ENCODE data around the gene KIRREL1.
A peak's percentile ranks its signal among the peaks of the same experiment; 100 is the strongest.

KIRREL1 gene

GRCh38 chr1:158002022-158002630 lies 8.7 kb downstream of the KIRREL1 start:
- TF ChIP-seq, protein P1, sequence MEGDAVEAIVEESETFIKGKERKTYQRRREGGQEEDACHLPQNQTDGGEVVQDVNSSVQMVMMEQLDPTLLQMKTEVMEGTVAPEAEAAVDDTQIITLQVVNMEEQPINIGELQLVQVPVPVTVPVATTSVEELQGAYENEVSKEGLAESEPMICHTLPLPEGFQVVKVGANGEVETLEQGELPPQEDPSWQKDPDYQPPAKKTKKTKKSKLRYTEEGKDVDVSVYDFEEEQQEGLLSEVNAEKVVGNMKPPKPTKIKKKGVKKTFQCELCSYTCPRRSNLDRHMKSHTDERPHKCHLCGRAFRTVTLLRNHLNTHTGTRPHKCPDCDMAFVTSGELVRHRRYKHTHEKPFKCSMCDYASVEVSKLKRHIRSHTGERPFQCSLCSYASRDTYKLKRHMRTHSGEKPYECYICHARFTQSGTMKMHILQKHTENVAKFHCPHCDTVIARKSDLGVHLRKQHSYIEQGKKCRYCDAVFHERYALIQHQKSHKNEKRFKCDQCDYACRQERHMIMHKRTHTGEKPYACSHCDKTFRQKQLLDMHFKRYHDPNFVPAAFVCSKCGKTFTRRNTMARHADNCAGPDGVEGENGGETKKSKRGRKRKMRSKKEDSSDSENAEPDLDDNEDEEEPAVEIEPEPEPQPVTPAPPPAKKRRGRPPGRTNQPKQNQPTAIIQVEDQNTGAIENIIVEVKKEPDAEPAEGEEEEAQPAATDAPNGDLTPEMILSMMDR (IDR thresholded peaks at IDR 0.05; ENCODE audit: low read depth, low read length): no peak
- DNase-seq: no peak
- H3K9me3 ChIP-seq (ENCODE audit: severe bottlenecking): no peaks in the 10 kb centered on the region
- no peak overlapping the region for H3K4me3 ChIP-seq (ENCODE audit: low read depth, low read length)
- peaks cover 39% of the 10 kb centered on the region for H3K36me3 ChIP-seq
- H3K27me3 ChIP-seq (ENCODE audit: insufficient read depth, low read depth, severe bottlenecking): no peaks in the 10 kb centered on the region
- peak overlapping the region; percentile 11 for H3K27ac ChIP-seq

GRCh38 chr1:158002631-158003405 lies 9.4 kb downstream of the KIRREL1 start:
- Histone ChIP-seq H3K27ac (peak overlapping the region; percentile 11; the same call in 1 of the 2 replicates), H3K4me3 (ENCODE audit: low read depth, low read length) (no peak overlapping the region), H3K36me3 (peaks cover 35% of the 10 kb centered on the region), H3K27me3 (ENCODE audit: insufficient read depth, low read depth, severe bottlenecking) (no peaks in the 10 kb centered on the region), H3K9me3 (ENCODE audit: severe bottlenecking) (no peaks in the 10 kb centered on the region)
- DNase-seq: no peak
- TF ChIP-seq, protein P1 (IDR thresholded peaks at IDR 0.05; ENCODE audit: low read depth, low read length): no peak

DNA sequence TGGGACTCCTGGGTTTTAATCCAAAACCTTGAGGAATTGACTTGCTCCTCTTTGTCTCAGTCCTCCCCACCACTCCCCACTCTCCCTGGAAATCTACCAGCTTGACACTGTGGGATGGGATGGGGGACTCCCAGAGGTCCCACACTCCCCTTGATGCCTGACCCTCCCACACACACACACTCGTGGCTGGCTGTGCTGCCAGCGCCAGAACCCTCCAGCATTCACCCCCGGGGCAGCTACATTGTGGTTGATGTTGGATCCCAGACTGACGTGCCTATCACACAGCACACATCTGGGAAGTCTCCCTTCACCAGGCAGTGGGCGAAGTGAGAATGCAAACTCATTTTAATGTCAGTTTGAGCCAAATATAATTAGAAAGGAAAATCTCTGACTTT lies 10.0 kb downstream of the KIRREL1 start:
- TF ChIP-seq, protein P1 (IDR thresholded peaks at IDR 0.05; ENCODE audit: low read depth, low read length): no peak
- H3K27ac ChIP-seq: no peak overlapping the region
- no peak overlapping the region for H3K4me3 ChIP-seq (ENCODE audit: low read depth, low read length)
- H3K9me3 ChIP-seq (ENCODE audit: severe bottlenecking): no peaks in the 10 kb centered on the region
- peaks cover 30% of the 10 kb centered on the region for H3K36me3 ChIP-seq
- no peak for DNase-seq
- H3K27me3 ChIP-seq (ENCODE audit: insufficient read depth, low read depth, severe bottlenecking): no peaks in the 10 kb centered on the region

DNA sequence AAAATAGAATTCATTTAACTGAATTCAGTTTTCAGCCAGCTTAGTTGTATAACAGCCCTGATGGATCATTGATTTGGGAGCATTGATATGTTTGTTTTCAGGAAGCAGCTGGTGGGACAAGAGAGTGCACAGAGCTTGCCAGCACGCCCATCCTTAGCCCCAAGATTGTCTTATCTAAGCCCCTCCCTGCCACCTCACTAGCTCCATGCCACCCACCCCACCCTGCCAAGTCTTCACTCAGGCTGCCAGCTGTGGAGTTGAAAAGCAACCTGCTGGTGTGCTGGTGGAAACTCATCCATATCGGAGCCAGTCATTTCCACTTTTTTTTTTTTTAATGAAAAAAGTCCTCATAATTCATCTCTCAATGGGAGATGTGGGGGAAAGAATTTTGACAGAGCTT lies 11.8 kb downstream of the KIRREL1 start:
- Histone ChIP-seq H3K36me3 (peaks cover 25% of the 10 kb centered on the region), H3K9me3 (ENCODE audit: severe bottlenecking) (no peaks in the 10 kb centered on the region), H3K27me3 (ENCODE audit: insufficient read depth, low read depth, severe bottlenecking) (no peaks in the 10 kb centered on the region), H3K4me3 (ENCODE audit: low read depth, low read length) (no peak overlapping the region), H3K27ac (no peak overlapping the region)
- no peak for DNase-seq
- TF ChIP-seq, protein P1 (IDR thresholded peaks at IDR 0.05; ENCODE audit: low read depth, low read length): no peak

- no peak for DNase-seq
- Histone ChIP-seq H3K27ac (peak overlapping the region; percentile 87), H3K4me3 (ENCODE audit: low read depth, low read length) (no peak overlapping the region; the same call in 1 of the 2 replicates), H3K36me3 (peaks cover 14% of the 10 kb centered on the region), H3K9me3 (ENCODE audit: severe bottlenecking) (no peaks in the 10 kb centered on the region), H3K27me3 (ENCODE audit: insufficient read depth, low read depth, severe bottlenecking) (no peaks in the 10 kb centered on the region)
- TF ChIP-seq, protein P1 (IDR thresholded peaks at IDR 0.05; ENCODE audit: low read depth, low read length): no peak
These were observed 13.7 kb downstream of the KIRREL1 start for GRCh38 chr1:158007180-158007579.

Data from WERI-Rb-1 (cell line).